ENCODE results near the gene SEPTIN3. TPM values are rescaled to one million over a fixed set of nuclear protein-coding genes. Genes with fewer than 3 reads are reported as not detected.

Gene SEPTIN3
- total and polyA plus RNA-seq, 9 of the 15 experiments (the other 6 are each of a cell fraction or from before 2014, with no cell fraction given): 0.06 TPM; not detected in 8

GRCh38 chr22:41925783-41926460, 43.3 kb upstream of the SEPTIN3 start (continued):
- TF ChIP-seq ARID3A (IDR thresholded peaks at IDR 0.05; ENCODE audit: borderline replicate concordance, low read depth, low read length) (no peak), POLR2AphosphoS2 (IDR thresholded peaks at IDR 0.05; ENCODE audit: low read length) (no peak), CBX8 (IDR thresholded peaks at IDR 0.05; ENCODE audit: borderline replicate concordance, extremely low read depth, low read depth, low read length, poor library complexity, severe bottlenecking) (no peak), ZNF274 (IDR thresholded peaks at IDR 0.05; ENCODE audit: borderline replicate concordance, low read depth, low read length) (no peak), E2F5 (CRISPR knock-in tag; IDR thresholded peaks at IDR 0.05) (no peak), TCF7 (IDR thresholded peaks at IDR 0.05; ENCODE audit: borderline replicate concordance) (no peak), SP1 (CRISPR knock-in tag; IDR thresholded peaks at IDR 0.05) (no peak), BRCA1 (IDR thresholded peaks at IDR 0.05) (no peak), BRCA1 (CRISPR knock-in tag; IDR thresholded peaks at IDR 0.05) (no peak), SIN3B (IDR thresholded peaks at IDR 0.05; ENCODE audit: low read depth) (no peak), KDM5B (IDR thresholded peaks at IDR 0.05; ENCODE audit: insufficient replicate concordance, low read depth, low read length) (no peak)
- TF ChIP-seq, protein P1, sequence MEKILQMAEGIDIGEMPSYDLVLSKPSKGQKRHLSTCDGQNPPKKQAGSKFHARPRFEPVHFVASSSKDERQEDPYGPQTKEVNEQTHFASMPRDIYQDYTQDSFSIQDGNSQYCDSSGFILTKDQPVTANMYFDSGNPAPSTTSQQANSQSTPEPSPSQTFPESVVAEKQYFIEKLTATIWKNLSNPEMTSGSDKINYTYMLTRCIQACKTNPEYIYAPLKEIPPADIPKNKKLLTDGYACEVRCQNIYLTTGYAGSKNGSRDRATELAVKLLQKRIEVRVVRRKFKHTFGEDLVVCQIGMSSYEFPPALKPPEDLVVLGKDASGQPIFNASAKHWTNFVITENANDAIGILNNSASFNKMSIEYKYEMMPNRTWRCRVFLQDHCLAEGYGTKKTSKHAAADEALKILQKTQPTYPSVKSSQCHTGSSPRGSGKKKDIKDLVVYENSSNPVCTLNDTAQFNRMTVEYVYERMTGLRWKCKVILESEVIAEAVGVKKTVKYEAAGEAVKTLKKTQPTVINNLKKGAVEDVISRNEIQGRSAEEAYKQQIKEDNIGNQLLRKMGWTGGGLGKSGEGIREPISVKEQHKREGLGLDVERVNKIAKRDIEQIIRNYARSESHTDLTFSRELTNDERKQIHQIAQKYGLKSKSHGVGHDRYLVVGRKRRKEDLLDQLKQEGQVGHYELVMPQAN (IDR thresholded peaks at IDR 0.05; ENCODE audit: borderline replicate concordance): no peak
- TF ChIP-seq, protein P2, sequence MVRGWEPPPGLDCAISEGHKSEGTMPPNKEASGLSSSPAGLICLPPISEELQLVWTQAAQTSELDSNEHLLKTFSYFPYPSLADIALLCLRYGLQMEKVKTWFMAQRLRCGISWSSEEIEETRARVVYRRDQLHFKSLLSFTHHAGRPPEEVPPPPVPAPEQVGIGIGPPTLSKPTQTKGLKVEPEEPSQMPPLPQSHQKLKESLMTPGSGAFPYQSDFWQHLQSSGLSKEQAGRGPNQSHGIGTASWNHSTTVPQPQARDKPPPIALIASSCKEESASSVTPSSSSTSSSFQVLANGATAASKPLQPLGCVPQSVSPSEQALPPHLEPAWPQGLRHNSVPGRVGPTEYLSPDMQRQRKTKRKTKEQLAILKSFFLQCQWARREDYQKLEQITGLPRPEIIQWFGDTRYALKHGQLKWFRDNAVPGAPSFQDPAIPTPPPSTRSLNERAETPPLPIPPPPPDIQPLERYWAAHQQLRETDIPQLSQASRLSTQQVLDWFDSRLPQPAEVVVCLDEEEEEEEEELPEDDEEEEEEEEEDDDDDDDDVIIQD (CRISPR knock-in tag; IDR thresholded peaks at IDR 0.05): no peak
- TF ChIP-seq, protein P3, sequence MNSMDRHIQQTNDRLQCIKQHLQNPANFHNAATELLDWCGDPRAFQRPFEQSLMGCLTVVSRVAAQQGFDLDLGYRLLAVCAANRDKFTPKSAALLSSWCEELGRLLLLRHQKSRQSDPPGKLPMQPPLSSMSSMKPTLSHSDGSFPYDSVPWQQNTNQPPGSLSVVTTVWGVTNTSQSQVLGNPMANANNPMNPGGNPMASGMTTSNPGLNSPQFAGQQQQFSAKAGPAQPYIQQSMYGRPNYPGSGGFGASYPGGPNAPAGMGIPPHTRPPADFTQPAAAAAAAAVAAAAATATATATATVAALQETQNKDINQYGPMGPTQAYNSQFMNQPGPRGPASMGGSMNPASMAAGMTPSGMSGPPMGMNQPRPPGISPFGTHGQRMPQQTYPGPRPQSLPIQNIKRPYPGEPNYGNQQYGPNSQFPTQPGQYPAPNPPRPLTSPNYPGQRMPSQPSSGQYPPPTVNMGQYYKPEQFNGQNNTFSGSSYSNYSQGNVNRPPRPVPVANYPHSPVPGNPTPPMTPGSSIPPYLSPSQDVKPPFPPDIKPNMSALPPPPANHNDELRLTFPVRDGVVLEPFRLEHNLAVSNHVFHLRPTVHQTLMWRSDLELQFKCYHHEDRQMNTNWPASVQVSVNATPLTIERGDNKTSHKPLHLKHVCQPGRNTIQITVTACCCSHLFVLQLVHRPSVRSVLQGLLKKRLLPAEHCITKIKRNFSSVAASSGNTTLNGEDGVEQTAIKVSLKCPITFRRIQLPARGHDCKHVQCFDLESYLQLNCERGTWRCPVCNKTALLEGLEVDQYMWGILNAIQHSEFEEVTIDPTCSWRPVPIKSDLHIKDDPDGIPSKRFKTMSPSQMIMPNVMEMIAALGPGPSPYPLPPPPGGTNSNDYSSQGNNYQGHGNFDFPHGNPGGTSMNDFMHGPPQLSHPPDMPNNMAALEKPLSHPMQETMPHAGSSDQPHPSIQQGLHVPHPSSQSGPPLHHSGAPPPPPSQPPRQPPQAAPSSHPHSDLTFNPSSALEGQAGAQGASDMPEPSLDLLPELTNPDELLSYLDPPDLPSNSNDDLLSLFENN (IDR thresholded peaks at IDR 0.05; ENCODE audit: low read depth in 2 of 2, low read length in 2 of 2): no peak
- TF ChIP-seq, protein P4, sequence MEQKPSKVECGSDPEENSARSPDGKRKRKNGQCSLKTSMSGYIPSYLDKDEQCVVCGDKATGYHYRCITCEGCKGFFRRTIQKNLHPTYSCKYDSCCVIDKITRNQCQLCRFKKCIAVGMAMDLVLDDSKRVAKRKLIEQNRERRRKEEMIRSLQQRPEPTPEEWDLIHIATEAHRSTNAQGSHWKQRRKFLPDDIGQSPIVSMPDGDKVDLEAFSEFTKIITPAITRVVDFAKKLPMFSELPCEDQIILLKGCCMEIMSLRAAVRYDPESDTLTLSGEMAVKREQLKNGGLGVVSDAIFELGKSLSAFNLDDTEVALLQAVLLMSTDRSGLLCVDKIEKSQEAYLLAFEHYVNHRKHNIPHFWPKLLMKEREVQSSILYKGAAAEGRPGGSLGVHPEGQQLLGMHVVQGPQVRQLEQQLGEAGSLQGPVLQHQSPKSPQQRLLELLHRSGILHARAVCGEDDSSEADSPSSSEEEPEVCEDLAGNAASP (IDR thresholded peaks at IDR 0.05): no peak
